Measurements from ENCODE around the gene ATF7. TPM values are rescaled to one million over a fixed set of nuclear protein-coding genes. Genes with fewer than 3 reads are reported as not detected.
A peak's percentile ranks its signal among the peaks of the same experiment; 100 is the strongest.

ATF7 gene
- total and polyA plus RNA-seq, 2 of the 13 experiments (the other 11 are each of a cell fraction or from before 2014, with no cell fraction given), result 9.6 to 16.2 TPM

DNA sequence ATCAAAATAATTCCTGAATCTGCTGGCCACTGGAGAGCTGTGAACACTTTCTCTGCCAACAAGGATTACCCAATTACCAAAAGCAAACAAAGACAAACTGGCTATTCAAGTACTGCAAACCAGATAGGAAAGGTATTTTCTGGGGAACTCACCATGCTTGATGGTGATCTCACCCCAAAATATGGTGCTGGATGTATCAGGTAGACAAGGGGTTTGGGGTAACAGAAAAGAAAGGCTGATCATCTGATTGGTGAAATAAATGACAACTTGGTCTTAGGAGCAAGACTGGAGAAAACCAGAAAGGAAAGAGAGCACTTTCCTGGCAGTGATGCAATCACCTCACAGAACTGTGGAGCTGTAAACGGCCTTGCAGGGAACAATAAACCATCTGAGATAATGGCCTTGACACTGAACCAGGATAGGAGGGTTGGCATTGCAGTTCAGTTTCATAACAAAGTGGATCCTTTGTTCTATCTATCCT is 87.9 kb downstream of the ATF7 start (continued):
- TF ChIP-seq, protein P1, sequence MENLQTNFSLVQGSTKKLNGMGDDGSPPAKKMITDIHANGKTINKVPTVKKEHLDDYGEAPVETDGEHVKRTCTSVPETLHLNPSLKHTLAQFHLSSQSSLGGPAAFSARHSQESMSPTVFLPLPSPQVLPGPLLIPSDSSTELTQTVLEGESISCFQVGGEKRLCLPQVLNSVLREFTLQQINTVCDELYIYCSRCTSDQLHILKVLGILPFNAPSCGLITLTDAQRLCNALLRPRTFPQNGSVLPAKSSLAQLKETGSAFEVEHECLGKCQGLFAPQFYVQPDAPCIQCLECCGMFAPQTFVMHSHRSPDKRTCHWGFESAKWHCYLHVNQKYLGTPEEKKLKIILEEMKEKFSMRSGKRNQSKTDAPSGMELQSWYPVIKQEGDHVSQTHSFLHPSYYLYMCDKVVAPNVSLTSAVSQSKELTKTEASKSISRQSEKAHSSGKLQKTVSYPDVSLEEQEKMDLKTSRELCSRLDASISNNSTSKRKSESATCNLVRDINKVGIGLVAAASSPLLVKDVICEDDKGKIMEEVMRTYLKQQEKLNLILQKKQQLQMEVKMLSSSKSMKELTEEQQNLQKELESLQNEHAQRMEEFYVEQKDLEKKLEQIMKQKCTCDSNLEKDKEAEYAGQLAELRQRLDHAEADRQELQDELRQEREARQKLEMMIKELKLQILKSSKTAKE (CRISPR knock-in tag; IDR thresholded peaks at IDR 0.05; ENCODE audit: borderline replicate concordance), result peak; percentile 94
- TF ChIP-seq ZNF253 (CRISPR knock-in tag; IDR thresholded peaks at IDR 0.05; ENCODE audit: borderline replicate concordance), result no peak
- TF ChIP-seq ZNF343 (CRISPR knock-in tag; IDR thresholded peaks at IDR 0.05), result no peak
- peak; percentile 31; the same call in 1 of the 2 replicates for TF ChIP-seq TBX3 (IDR thresholded peaks at IDR 0.05; ENCODE audit: borderline replicate concordance)
- no peak for TF ChIP-seq SMARCC2 (IDR thresholded peaks at IDR 0.05)
- peak; percentile 87 for TF ChIP-seq KAT8 (CRISPR knock-in tag; IDR thresholded peaks at IDR 0.05)
- TF ChIP-seq ZNF547 (CRISPR knock-in tag; IDR thresholded peaks at IDR 0.05), result no peak
- TF ChIP-seq, protein P2, sequence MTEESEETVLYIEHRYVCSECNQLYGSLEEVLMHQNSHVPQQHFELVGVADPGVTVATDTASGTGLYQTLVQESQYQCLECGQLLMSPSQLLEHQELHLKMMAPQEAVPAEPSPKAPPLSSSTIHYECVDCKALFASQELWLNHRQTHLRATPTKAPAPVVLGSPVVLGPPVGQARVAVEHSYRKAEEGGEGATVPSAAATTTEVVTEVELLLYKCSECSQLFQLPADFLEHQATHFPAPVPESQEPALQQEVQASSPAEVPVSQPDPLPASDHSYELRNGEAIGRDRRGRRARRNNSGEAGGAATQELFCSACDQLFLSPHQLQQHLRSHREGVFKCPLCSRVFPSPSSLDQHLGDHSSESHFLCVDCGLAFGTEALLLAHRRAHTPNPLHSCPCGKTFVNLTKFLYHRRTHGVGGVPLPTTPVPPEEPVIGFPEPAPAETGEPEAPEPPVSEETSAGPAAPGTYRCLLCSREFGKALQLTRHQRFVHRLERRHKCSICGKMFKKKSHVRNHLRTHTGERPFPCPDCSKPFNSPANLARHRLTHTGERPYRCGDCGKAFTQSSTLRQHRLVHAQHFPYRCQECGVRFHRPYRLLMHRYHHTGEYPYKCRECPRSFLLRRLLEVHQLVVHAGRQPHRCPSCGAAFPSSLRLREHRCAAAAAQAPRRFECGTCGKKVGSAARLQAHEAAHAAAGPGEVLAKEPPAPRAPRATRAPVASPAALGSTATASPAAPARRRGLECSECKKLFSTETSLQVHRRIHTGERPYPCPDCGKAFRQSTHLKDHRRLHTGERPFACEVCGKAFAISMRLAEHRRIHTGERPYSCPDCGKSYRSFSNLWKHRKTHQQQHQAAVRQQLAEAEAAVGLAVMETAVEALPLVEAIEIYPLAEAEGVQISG (CRISPR knock-in tag; IDR thresholded peaks at IDR 0.05), result peak; percentile 71
- no peak for TF ChIP-seq CHD2 (IDR thresholded peaks at IDR 0.05; ENCODE audit: low read depth, low read length)
- no peak for TF ChIP-seq CAMTA2 (CRISPR knock-in tag; IDR thresholded peaks at IDR 0.05; ENCODE audit: borderline replicate concordance)
- TF ChIP-seq ZNF17 (CRISPR knock-in tag; IDR thresholded peaks at IDR 0.05), result no peak
- TF ChIP-seq, protein P3, sequence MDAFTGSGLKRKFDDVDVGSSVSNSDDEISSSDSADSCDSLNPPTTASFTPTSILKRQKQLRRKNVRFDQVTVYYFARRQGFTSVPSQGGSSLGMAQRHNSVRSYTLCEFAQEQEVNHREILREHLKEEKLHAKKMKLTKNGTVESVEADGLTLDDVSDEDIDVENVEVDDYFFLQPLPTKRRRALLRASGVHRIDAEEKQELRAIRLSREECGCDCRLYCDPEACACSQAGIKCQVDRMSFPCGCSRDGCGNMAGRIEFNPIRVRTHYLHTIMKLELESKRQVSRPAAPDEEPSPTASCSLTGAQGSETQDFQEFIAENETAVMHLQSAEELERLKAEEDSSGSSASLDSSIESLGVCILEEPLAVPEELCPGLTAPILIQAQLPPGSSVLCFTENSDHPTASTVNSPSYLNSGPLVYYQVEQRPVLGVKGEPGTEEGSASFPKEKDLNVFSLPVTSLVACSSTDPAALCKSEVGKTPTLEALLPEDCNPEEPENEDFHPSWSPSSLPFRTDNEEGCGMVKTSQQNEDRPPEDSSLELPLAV (CRISPR knock-in tag; conservative IDR thresholded peaks at IDR 0.05; ENCODE audit: low read depth), result no peak
- no peak for TF ChIP-seq GABPA (IDR thresholded peaks at IDR 0.05; ENCODE audit: low read depth, low read length)
- 0 out of 2 replicates have a peak, but pooled peaks have one; percentile 38 for TF ChIP-seq GABPA (CRISPR knock-in tag; IDR thresholded peaks at IDR 0.05; ENCODE audit: low read depth)
- TF ChIP-seq CBX5 (CRISPR knock-in tag; IDR thresholded peaks at IDR 0.05; ENCODE audit: borderline replicate concordance), result peak; percentile 88; the same call in 1 of the 2 replicates
- TF ChIP-seq ZNF326 (CRISPR knock-in tag; IDR thresholded peaks at IDR 0.05; ENCODE audit: borderline replicate concordance), result no peak
- TF ChIP-seq, protein P4, sequence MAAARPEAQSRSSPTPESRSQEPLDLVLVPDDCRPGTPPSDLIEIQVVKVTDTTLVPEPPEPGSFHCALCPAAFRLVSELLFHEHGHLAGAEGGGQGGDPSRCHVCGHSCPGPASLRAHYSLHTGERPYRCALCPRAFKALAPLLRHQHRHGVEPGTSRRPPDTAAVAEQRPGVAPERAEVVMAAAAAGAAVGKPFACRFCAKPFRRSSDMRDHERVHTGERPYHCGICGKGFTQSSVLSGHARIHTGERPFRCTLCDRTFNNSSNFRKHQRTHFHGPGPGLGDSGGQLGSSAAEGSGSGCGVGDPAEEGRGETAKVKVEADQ (CRISPR knock-in tag; IDR thresholded peaks at IDR 0.05; ENCODE audit: borderline replicate concordance), result no peak
- TF ChIP-seq TCF7 (IDR thresholded peaks at IDR 0.05; ENCODE audit: low read depth), result no peak
- peak; percentile 63; the same call in 1 of the 2 replicates for TF ChIP-seq TOE1 (CRISPR knock-in tag; IDR thresholded peaks at IDR 0.05)
- no peak for TF ChIP-seq PAWR (CRISPR knock-in tag; IDR thresholded peaks at IDR 0.05; ENCODE audit: borderline replicate concordance)
- TF ChIP-seq, protein P5, sequence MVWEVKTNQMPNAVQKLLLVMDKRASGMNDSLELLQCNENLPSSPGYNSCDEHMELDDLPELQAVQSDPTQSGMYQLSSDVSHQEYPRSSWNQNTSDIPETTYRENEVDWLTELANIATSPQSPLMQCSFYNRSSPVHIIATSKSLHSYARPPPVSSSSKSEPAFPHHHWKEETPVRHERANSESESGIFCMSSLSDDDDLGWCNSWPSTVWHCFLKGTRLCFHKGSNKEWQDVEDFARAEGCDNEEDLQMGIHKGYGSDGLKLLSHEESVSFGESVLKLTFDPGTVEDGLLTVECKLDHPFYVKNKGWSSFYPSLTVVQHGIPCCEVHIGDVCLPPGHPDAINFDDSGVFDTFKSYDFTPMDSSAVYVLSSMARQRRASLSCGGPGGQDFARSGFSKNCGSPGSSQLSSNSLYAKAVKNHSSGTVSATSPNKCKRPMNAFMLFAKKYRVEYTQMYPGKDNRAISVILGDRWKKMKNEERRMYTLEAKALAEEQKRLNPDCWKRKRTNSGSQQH (CRISPR knock-in tag; IDR thresholded peaks at IDR 0.05; ENCODE audit: low read depth), result peak; percentile 63; the same call in 1 of the 2 replicates
- TF ChIP-seq MAFG (CRISPR knock-in tag; IDR thresholded peaks at IDR 0.05), result no peak

Data from HepG2 (cell line).